HepG2 (cell line): ENCODE results near the gene HSD11B1L. TPM values are rescaled to one million over a fixed set of nuclear protein-coding genes. Genes with fewer than 3 reads are reported as not detected.

Experiments
- ATAC-seq: fragments of 200-7000 bp; cut with Tn5 transposase; 3 replicates; pipeline ENCODE4 v1.9.1; 2020; ENCODE audit warnings: mild to moderate bottlenecking, moderate library complexity
- BruUV-seq: library from RNA; stranded (reverse); fragments of 400-500 nt; replicated peaks from 2 replicates; lab custom pipeline; 2021; lab: Mats Ljungman, UMichigan
- CTCF ChIA-PET: fragments of 300-600 bp; formaldehyde crosslinking; extraction: SDS; loops from one replicate; lab custom pipeline; 2021; ENCODE audit warnings: low total read pairs, inconsistent platforms, low intra/inter-chr PET ratio; lab: Yijun Ruan, JAX
- POLR2A ChIA-PET: fragments of 350-600 bp; sonication (Branson Sonifier 250); formaldehyde crosslinking; loops from one replicate; lab custom pipeline; 2020; ENCODE audit warnings: antibody characterized with exemption, inconsistent platforms; lab: Yijun Ruan, JAX
- DNase-seq: peaks from one replicate; pipeline ENCODE4 v3.0.0-alpha.2; 2015; ENCODE audit warnings: low spot score
- FAIRE-seq: peaks from 3 replicates; lab custom pipeline; 2011; peaks lifted over from hg19 to GRCh38; lab: Jason Lieb, UNC
- H2AFZ ChIP-seq: one replicate; pipeline ENCODE4 v1.6.1; 2011; ENCODE audit warnings: low read length, inconsistent platforms
- H3K27ac ChIP-seq: fragments of 300-600 bp; 3 replicates; pipeline ENCODE4 v1.8.0; 2011; ENCODE audit warnings: mixed run types, mild to moderate bottlenecking, mixed read lengths, low read length, inconsistent platforms; ENCODE audit not compliant: insufficient read depth; ENCODE audit errors: extremely low read length
- H3K27me3 ChIP-seq, 2 experiments: fragments of 200-600 bp in 1 of 2; 2 replicates in 1 of 2; 3 replicates in 1 of 2; pipeline versions ENCODE4 v1.6.0 to v1.8.0; 2011; ENCODE audit warnings: low read length in 2 of 2, mild to moderate bottlenecking in 2 of 2, moderate library complexity in 2 of 2, inconsistent platforms in 1 of 2; ENCODE audit not compliant: insufficient read depth in 2 of 2, control insufficient read depth in 1 of 2
- H3K36me3 ChIP-seq, 2 experiments: fragments of 200-600 bp in 1 of 2; replicated peaks in 1 of 2; 2 replicates in 1 of 2; 3 replicates in 1 of 2; pipeline versions ENCODE4 v1.5.1 to v1.8.0; 2011; ENCODE audit warnings: low read length in 2 of 2, inconsistent platforms in 1 of 2; ENCODE audit not compliant: insufficient read depth in 2 of 2, control insufficient read depth in 1 of 2
- H3K4me1 ChIP-seq: 2 replicates; pipeline ENCODE4 v1.5.1; 2012; ENCODE audit warnings: low read length, inconsistent platforms; ENCODE audit not compliant: insufficient read depth
- H3K4me2 ChIP-seq: 2 replicates; pipeline ENCODE4 v1.6.0; 2011; ENCODE audit warnings: low read depth, low read length, inconsistent platforms
- H3K4me3 ChIP-seq, 3 experiments: fragments of 200-600 bp in 1 of 3; sonication (generic), shearing (Covaris generic) in 1 of 3; replicated peaks in 1 of 3; 2 replicates each; pipeline ENCODE4 v1.5.1; 2011 to 2016; ENCODE audit warnings: low read length in 3 of 3, inconsistent platforms in 2 of 3, low read depth in 2 of 3, mild to moderate bottlenecking in 2 of 3, control low read depth in 1 of 3, mixed read lengths in 1 of 3; ENCODE audit not compliant: insufficient read depth in 1 of 3
- H3K79me2 ChIP-seq: one replicate; pipeline ENCODE4 v1.6.1; 2011; ENCODE audit warnings: low read length, inconsistent platforms; ENCODE audit not compliant: insufficient read depth
- H3K9ac ChIP-seq: 2 replicates; pipeline ENCODE4 v1.6.0; 2011; ENCODE audit warnings: mild to moderate bottlenecking, low read depth, low read length, inconsistent platforms; ENCODE audit not compliant: insufficient read depth
- H3K9me3 ChIP-seq: 2 replicates; pipeline ENCODE4 v1.5.1; 2012; ENCODE audit warnings: mild to moderate bottlenecking, low read length
- H4K20me1 ChIP-seq: 2 replicates; pipeline ENCODE4 v1.6.0; 2011; ENCODE audit warnings: inconsistent platforms, mild to moderate bottlenecking, low read length, moderate library complexity; ENCODE audit not compliant: insufficient read depth
- HHEX ChIP-seq: IDR thresholded peaks from 2 replicates; pipeline ENCODE4 v1.6.1; 2016; ENCODE audit warnings: control low read depth
- MIXL1 ChIP-seq: IDR thresholded peaks from 2 replicates; pipeline ENCODE4 v1.6.1; 2016
- PAWR ChIP-seq: sonication (generic); formaldehyde crosslinking; IDR thresholded peaks from 2 replicates; pipeline ENCODE4 v1.4.0; 2020; ENCODE audit warnings: missing genetic modification reagents, mild to moderate bottlenecking, borderline replicate concordance
- POLR2A ChIP-seq, 2 experiments: IDR thresholded peaks; 2 replicates each; pipeline ENCODE4 v1.6.1; 2011; ENCODE audit warnings: low read depth in 2 of 2, low read length in 2 of 2, mild to moderate bottlenecking in 1 of 2, moderate library complexity in 1 of 2; ENCODE audit not compliant: insufficient read depth in 1 of 2
- SRSF1 ChIP-seq: fragments of 200-400 bp; formaldehyde crosslinking; optimal IDR thresholded peaks from 2 replicates; pipeline ENCODE3; 2017; ENCODE audit warnings: mild to moderate bottlenecking, low read depth, low read length, moderate library complexity
- XRCC5 ChIP-seq: fragments of 200-400 bp; formaldehyde crosslinking; optimal IDR thresholded peaks from 2 replicates; pipeline ENCODE3; 2017; ENCODE audit warnings: mild to moderate bottlenecking, low read length
- ZNF207 ChIP-seq: fragments of 450-650 bp; IDR thresholded peaks from 2 replicates; pipeline ENCODE4 v1.6.1; 2016; ENCODE audit warnings: antibody characterized with exemption, borderline replicate concordance
- WGBS: methylation state at CpG from one replicate; pipeline ENCODE4 v1.1.6; 2017; ENCODE audit warnings: low lambda C conversion rate; 5-methylcytosine and 5-hydroxymethylcytosine counted together
- in situ Hi-C: cut with HindIII; loops from 2 replicates; pipeline ENCODE4 v1.10.0; 2017; ENCODE audit warnings: low pct_unique_long_range_greater_than_20kb; ENCODE audit not compliant: extremely low pct_ligation_motif_present
- intact Hi-C: fragments of 100-400 bp; cut with micrococcal nuclease; formaldehyde crosslinking; loops from one replicate; pipeline ENCODE4 v1.10.0; 2022; ENCODE audit not compliant: unreplicated experiment
- polyA plus RNA-seq, 8 experiments: library from polyadenylated mRNA; depleted of rRNA in 3 of 8; stranded (reverse) in 7 of 8; unstranded in 1 of 8; fragments of >200 nt; fragmentation: Illumina TruSeq in 4 of 8; extraction: Trizol in 4 of 8; gene quantifications; 2 replicates each; pipeline versions ENCODE4 v1.2.1 to v1.2.3, GENCODE V29; 2011 to 2016; ENCODE audit warnings: low read depth in 4 of 8, missing spikeins in 1 of 8, mixed read lengths in 1 of 8; ENCODE audit not compliant: insufficient read depth in 1 of 8
- total RNA-seq, 5 experiments: library from RNA; depleted of rRNA; stranded (reverse); fragments of >200 nt; fragmentation: Illumina TruSeq; extraction: Trizol; gene quantifications; 2 replicates each; pipeline ENCODE4 v1.2.3, GENCODE V29; 2016; ENCODE audit warnings: low read depth in 1 of 5

The HSD11B1L gene
- total and polyA plus RNA-seq, 2 of the 13 experiments (the other 11 are each of a cell fraction or from before 2014, with no cell fraction given), result 2.8 to 3.9 TPM

DNA sequence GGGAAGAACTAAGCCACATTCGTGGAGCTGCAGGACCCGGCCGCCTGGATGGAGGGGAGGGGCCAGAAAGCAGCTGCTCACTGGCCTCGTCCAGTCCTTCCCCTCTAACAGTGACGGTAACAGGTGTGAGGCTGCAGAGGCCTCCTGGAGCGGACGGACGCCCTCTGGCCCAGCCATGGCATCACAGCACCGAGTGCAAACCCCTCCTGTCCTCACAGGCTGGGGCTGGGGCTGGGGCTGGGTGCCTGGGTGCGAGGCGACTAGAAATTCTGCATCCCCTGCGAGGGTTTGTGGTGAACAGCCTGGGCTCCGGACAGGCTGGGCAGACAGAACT is 4.1 kb upstream of the HSD11B1L start:
- no peak for ATAC-seq
- ChIA-PET POLR2A (interaction anchor here (0.7 kb wide), 1 partner anchor 13 kb away, joined by 3 read pairs; the partner anchor contains the start of gene RPL36), CTCF (no interaction called here)
- no peaks in the 10 kb centered on the region for H3K9me3 ChIP-seq
- H3K4me3 ChIP-seq, result no peak overlapping the region
- peaks cover 24% of the 10 kb centered on the region for H3K4me1 ChIP-seq
- H3K27me3 ChIP-seq, result no peaks in the 10 kb centered on the region; a peak in 1 of 5 replicates
- in situ Hi-C loops, result no loop called here
- intact Hi-C loops, result no loop called here
- no peak overlapping the region for H3K27ac ChIP-seq
- no peak overlapping the region for H3K9ac ChIP-seq
- H3K79me2 ChIP-seq, result peaks cover 7% of the 10 kb centered on the region
- no peak for TF ChIP-seq XRCC5
- TF ChIP-seq HHEX, result no peak
- no peak for TF ChIP-seq MIXL1 (CRISPR knock-in tag)
- TF ChIP-seq SRSF1, result no peak
- TF ChIP-seq POLR2A (IDR thresholded peaks at IDR 0.05; ENCODE audit: insufficient read depth in 1 of 2, low read depth in 2 of 2, low read length in 2 of 2), result 0 out of 4 replicates have a peak, but pooled peaks of 1 of the 2 experiments have one; percentile 3
- H3K36me3 ChIP-seq, result peaks cover 0 to 3% of the 10 kb centered on the region in 2 experiments; a peak in 1 of 5 replicates
- no peaks in the 10 kb centered on the region for H4K20me1 ChIP-seq
- no peak for DNase-seq
- no TSS peak for BruUV-seq
- H3K4me2 ChIP-seq, result no peak overlapping the region
- no peak overlapping the region for H2AFZ ChIP-seq
- FAIRE-seq, result no peak
- 60% methylated on average over 1 of the region's 13 CpGs for WGBS

DNA sequence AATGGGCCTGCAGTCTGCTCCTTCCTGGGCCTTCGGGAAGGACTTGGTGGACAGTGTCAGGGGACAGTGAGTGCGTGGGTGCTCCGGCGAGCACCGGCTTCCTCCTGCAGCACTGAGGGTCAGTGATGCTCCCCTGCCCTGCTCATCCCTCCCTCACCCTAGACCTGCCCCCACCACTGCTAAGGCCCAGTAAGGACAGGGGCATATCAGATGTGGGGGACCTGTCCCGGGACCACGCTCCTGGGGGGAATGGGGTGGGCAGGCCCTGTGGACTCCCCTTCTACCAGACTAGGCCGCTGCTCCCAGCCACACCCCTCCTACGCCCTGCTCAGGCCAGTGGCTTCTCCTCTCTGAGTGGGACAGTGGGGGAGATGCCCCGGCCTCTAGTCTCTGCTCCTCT is 3.7 kb upstream of the HSD11B1L start:
- no peak overlapping the region for H2AFZ ChIP-seq
- H3K79me2 ChIP-seq, result peaks cover 7% of the 10 kb centered on the region
- H3K36me3 ChIP-seq, result no peaks in the 10 kb centered on the region
- H3K4me3 ChIP-seq, result no peak overlapping the region
- ATAC-seq (no peak), FAIRE-seq (no peak), DNase-seq (no peak)
- no peak overlapping the region for H3K9ac ChIP-seq
- H3K4me2 ChIP-seq, result no peak overlapping the region
- no peaks in the 10 kb centered on the region; a peak in 1 of 5 replicates for H3K27me3 ChIP-seq
- TF ChIP-seq ZNF207 (no peak), PAWR (CRISPR knock-in tag) (no peak)
- no peaks in the 10 kb centered on the region for H3K9me3 ChIP-seq
- CTCF ChIA-PET, result no interaction called here
- BruUV-seq, result no TSS peak
- 98% methylated on average over 8 of the region's 10 CpGs for WGBS
- intact Hi-C loops, result no loop called here
- H3K27ac ChIP-seq, result no peak overlapping the region
- POLR2A ChIA-PET, result interaction anchor here (1.5 kb wide), 1 partner anchor 55 kb away, joined by 4 read pairs; the partner anchor contains the start of genes SAFB and SAFB2
- H3K4me1 ChIP-seq, result peaks cover 25% of the 10 kb centered on the region
- in situ Hi-C loops, result no loop called here
- no peaks in the 10 kb centered on the region for H4K20me1 ChIP-seq
